Right hindlimb (tissue), 1 donor: ENCODE data around the gene HOXD9.

ENCODE experiments used
- DNase-seq: peaks from one replicate; pipeline ENCODE4 v3.0.0-alpha.2; 2018

HOXD9 gene

GRCh38 chr2:176171351-176172006, 49.0 kb downstream of the HOXD9 start:
- DNase-seq, result no peak

- DNase-seq, result no peak
Measured at GRCh38 chr2:176172007-176172894, 49.7 kb downstream of the HOXD9 start.

- DNase-seq, result no peak
Measured at GRCh38 chr2:176172895-176173566, 50.5 kb downstream of the HOXD9 start.

- DNase-seq, result no peak
Measured at GRCh38 chr2:176173567-176174381, 51.3 kb downstream of the HOXD9 start.

- no peak for DNase-seq
Measured at GRCh38 chr2:176174382-176174823, 51.9 kb downstream of the HOXD9 start.
